GM19397 (cell line): ENCODE results near the gene UPK3A.
A peak's percentile ranks its signal among the peaks of the same experiment; 100 is the strongest.

Experiments
- ATAC-seq: cut with Tn5 transposase; IDR thresholded peaks from one replicate; pipeline ENCODE4 v1.9.1; 2021; ENCODE audit warnings: mild to moderate bottlenecking, moderate library complexity; ENCODE audit not compliant: unreplicated experiment

The UPK3A gene

GRCh38 chr22:45308391-45308956 is 23.7 kb downstream of the UPK3A start:
- ATAC-seq = no peak

- ATAC-seq = no peak
These were observed 24.2 kb downstream of the UPK3A start for GRCh38 chr22:45308957-45309421.

GRCh38 chr22:45309422-45310227 is 24.9 kb downstream of the UPK3A start, which contains the start of gene FAM118A:
Gene FAM118A (plus strand): TSS chr22:45309934. CDS start chr22:45322380, 12,446 bp downstream.
- peak; percentile 85 for ATAC-seq

GRCh38 chr22:45310331-45310976 is 25.7 kb downstream of the UPK3A start:
- ATAC-seq = no peak

- ATAC-seq = no peak
These were observed 26.3 kb downstream of the UPK3A start for GRCh38 chr22:45310977-45311531.

GRCh38 chr22:45312415-45312814 is 27.7 kb downstream of the UPK3A start:
- no peak for ATAC-seq

GRCh38 chr22:45312856-45313255 is 28.1 kb downstream of the UPK3A start:
- ATAC-seq = no peak

GRCh38 chr22:45314054-45314721 is 29.4 kb downstream of the UPK3A start:
- no peak for ATAC-seq

GRCh38 chr22:45314786-45315185 is 30.0 kb downstream of the UPK3A start:
- ATAC-seq = no peak

- ATAC-seq = no peak
These were observed 32.2 kb downstream of the UPK3A start for GRCh38 chr22:45316796-45317526.

GRCh38 chr22:45317551-45318167 is 32.9 kb downstream of the UPK3A start:
- ATAC-seq = no peak

- ATAC-seq = no peak
These were observed 33.4 kb downstream of the UPK3A start for GRCh38 chr22:45318168-45318557.

GRCh38 chr22:45318558-45319323 is 34.0 kb downstream of the UPK3A start:
- ATAC-seq = no peak

- ATAC-seq = no peak
These were observed 34.6 kb downstream of the UPK3A start for GRCh38 chr22:45319324-45319685.

GRCh38 chr22:45320357-45320976 is 35.7 kb downstream of the UPK3A start:
- no peak for ATAC-seq

- ATAC-seq = no peak
These were observed 37.1 kb downstream of the UPK3A start for GRCh38 chr22:45321827-45322226.

GRCh38 chr22:45322873-45323525 is 38.2 kb downstream of the UPK3A start:
- no peak for ATAC-seq

- ATAC-seq = no peak
These were observed 38.9 kb downstream of the UPK3A start for GRCh38 chr22:45323695-45324094.
